Esophagus squamous epithelium (tissue), 4 donors: ENCODE data around the gene ZSCAN21.

ENCODE experiments used
- POLR2A ChIP-seq, 4 donors: fragments of 450-650 bp; IDR thresholded peaks; one replicate each; pipeline ENCODE4 v1.6.1; 2017; ENCODE audit warnings: antibody characterized with exemption in 4 of 4, mild to moderate bottlenecking in 4 of 4, moderate library complexity in 3 of 4
- TF ChIP-seq, protein P1 (sequence below), 6 experiments: fragments of 450-650 bp in 4 of 6; fragments of 200-600 bp in 2 of 6; sonication (generic) in 2 of 6; IDR thresholded peaks; one replicate each; pipeline ENCODE4 v1.5.1; 2016 to 2019; ENCODE audit warnings: antibody characterized with exemption in 6 of 6, mild to moderate bottlenecking in 4 of 6, moderate library complexity in 4 of 6

DNA sequence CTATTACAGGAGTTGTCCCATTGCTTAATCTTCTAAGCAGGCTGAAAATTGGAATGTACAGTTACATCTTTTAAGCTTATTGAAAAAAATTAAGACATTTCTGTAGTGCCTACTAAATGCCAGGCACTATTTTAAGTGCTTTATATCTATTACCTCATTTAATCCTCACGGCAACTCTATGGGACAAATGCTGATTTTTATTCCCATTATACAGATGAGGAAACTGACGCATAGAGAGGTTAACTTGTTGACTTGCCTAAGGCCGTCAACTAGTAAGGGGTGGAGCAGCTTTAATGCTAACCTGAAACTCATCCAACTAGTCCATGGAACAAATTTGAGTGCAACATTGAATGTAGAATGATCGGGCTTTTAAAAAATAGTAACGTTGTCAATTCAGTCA, 31.7 kb upstream of the ZSCAN21 start:
- TF ChIP-seq, protein P1, sequence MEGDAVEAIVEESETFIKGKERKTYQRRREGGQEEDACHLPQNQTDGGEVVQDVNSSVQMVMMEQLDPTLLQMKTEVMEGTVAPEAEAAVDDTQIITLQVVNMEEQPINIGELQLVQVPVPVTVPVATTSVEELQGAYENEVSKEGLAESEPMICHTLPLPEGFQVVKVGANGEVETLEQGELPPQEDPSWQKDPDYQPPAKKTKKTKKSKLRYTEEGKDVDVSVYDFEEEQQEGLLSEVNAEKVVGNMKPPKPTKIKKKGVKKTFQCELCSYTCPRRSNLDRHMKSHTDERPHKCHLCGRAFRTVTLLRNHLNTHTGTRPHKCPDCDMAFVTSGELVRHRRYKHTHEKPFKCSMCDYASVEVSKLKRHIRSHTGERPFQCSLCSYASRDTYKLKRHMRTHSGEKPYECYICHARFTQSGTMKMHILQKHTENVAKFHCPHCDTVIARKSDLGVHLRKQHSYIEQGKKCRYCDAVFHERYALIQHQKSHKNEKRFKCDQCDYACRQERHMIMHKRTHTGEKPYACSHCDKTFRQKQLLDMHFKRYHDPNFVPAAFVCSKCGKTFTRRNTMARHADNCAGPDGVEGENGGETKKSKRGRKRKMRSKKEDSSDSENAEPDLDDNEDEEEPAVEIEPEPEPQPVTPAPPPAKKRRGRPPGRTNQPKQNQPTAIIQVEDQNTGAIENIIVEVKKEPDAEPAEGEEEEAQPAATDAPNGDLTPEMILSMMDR (IDR thresholded peaks at IDR 0.05): no peak
- no peak for TF ChIP-seq POLR2A (IDR thresholded peaks at IDR 0.05)
